GM23248 (cell line): ENCODE data around the gene LRP5.

ENCODE experiments used
- EZH2 ChIP-seq: fragments of 200-600 bp; sonication (generic); IDR thresholded peaks from 2 replicates; pipeline ENCODE4 v1.6.1; 2018; ENCODE audit warnings: antibody characterized with exemption, mild to moderate bottlenecking; ENCODE audit not compliant: insufficient read depth, poor library complexity, severe bottlenecking
- EZH2phosphoT487 ChIP-seq: fragments of 200-600 bp; sonication (generic); IDR thresholded peaks from 2 replicates; pipeline ENCODE4 v1.6.1; 2018; ENCODE audit warnings: antibody characterized with exemption, moderate library complexity, mild to moderate bottlenecking, low read depth; ENCODE audit not compliant: insufficient read depth

DNA sequence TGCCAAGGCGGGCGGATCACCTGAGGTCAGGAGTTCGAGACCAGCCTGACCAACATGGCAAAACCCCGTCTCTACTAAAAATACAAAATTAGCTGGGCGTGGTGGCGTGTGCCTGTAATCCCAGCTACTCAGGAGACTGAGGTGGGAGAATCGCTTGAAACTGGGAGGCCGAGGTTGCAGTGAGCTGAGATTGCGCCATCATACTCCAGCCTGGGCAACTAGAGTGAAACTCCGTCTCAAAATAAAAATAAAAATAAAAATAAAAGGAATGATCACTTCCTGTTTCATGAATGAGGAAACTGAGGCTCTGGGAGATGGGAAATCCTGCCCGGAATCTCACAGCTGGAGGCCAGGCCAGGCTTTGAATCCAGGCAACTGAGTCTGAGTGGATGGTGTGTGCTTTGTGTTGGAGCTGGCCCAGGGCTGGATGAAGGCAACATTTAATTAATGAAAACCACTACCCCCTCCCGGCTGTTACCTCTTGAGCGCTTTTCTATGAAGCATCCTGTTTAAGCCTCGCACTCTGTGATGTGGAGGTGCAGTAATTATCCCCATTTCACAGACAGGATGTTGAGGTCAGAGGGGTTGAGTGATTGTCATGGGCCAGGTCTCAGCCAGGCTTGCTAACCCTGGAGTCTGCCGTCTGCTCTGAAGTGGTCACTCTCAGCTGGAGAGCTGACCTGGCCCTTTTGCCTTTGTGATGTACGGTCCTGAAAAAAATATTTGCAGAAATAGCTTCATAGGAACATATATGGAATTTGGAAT lies 27.8 kb downstream of the LRP5 start:
- TF ChIP-seq EZH2 (no peak), EZH2phosphoT487 (no peak)
